Activated T-cell treated with anti-CD3 and anti-CD28 coated beads, Interleukin-2, amount 50 U/mL, for 24 hours (primary cell): ENCODE results near the gene FAM168A.

Source experiments
- DNase-seq: peaks from one replicate; pipeline ENCODE4 v3.0.0-alpha.2; 2020
- H3K27ac Mint-ChIP-seq: 2 replicates; pipeline ENCODE4 v1.8.0; 2020; ENCODE audit warnings: mild to moderate bottlenecking, mixed read lengths
- H3K27me3 Mint-ChIP-seq: 2 replicates; pipeline ENCODE4 v1.8.0; 2020; ENCODE audit warnings: mixed read lengths
- H3K36me3 Mint-ChIP-seq: 2 replicates; pipeline ENCODE4 v1.8.0; 2020; ENCODE audit warnings: low read depth, mixed read lengths
- H3K4me1 Mint-ChIP-seq: 2 replicates; pipeline ENCODE4 v1.8.0; 2020; ENCODE audit warnings: low read depth, mixed read lengths
- H3K4me3 Mint-ChIP-seq: 2 replicates; pipeline ENCODE4 v1.8.0; 2020; ENCODE audit warnings: mild to moderate bottlenecking, moderate library complexity, mixed read lengths
- H3K9me3 Mint-ChIP-seq: 2 replicates; pipeline ENCODE4 v1.8.0; 2020; ENCODE audit warnings: mixed read lengths

FAM168A gene

GRCh38 chr11:73365352-73366264, 232.3 kb downstream of the FAM168A start:
- H3K4me3 Mint-ChIP-seq = no peak overlapping the region
- H3K36me3 Mint-ChIP-seq = no peaks in the 10 kb centered on the region
- peaks cover 27% of the 10 kb centered on the region for H3K4me1 Mint-ChIP-seq
- H3K27me3 Mint-ChIP-seq = no peaks in the 10 kb centered on the region
- no peaks in the 10 kb centered on the region for H3K9me3 Mint-ChIP-seq
- no peak for DNase-seq
- H3K27ac Mint-ChIP-seq = peak overlapping the region; percentile 84

- Mint-ChIP-seq H3K9me3 (no peaks in the 10 kb centered on the region), H3K4me3 (no peak overlapping the region), H3K4me1 (peaks cover 26% of the 10 kb centered on the region), H3K36me3 (no peaks in the 10 kb centered on the region), H3K27ac (no peak overlapping the region), H3K27me3 (no peaks in the 10 kb centered on the region)
- DNase-seq = no peak
Observed at GRCh38 chr11:73363147-73363546, 234.8 kb downstream of the FAM168A start.

- H3K36me3 Mint-ChIP-seq = no peaks in the 10 kb centered on the region
- peaks cover 16% of the 10 kb centered on the region for H3K4me1 Mint-ChIP-seq
- no peaks in the 10 kb centered on the region for H3K9me3 Mint-ChIP-seq
- no peaks in the 10 kb centered on the region for H3K27me3 Mint-ChIP-seq
- no peak overlapping the region for H3K4me3 Mint-ChIP-seq
- no peak overlapping the region for H3K27ac Mint-ChIP-seq
- no peak for DNase-seq
Observed at GRCh38 chr11:73361953-73362776, 235.7 kb downstream of the FAM168A start.

- Mint-ChIP-seq H3K4me1 (peaks cover 4% of the 10 kb centered on the region), H3K9me3 (no peaks in the 10 kb centered on the region), H3K27me3 (no peaks in the 10 kb centered on the region), H3K36me3 (no peaks in the 10 kb centered on the region), H3K27ac (no peak overlapping the region), H3K4me3 (no peak overlapping the region)
- no peak for DNase-seq
Observed at GRCh38 chr11:73360743-73361369, 237.1 kb downstream of the FAM168A start.

GRCh38 chr11:73359930-73360742, 237.8 kb downstream of the FAM168A start:
- Mint-ChIP-seq H3K4me3 (no peak overlapping the region), H3K36me3 (no peaks in the 10 kb centered on the region), H3K27ac (no peak overlapping the region), H3K9me3 (no peaks in the 10 kb centered on the region), H3K27me3 (no peaks in the 10 kb centered on the region), H3K4me1 (no peaks in the 10 kb centered on the region)
- peak; percentile 49 for DNase-seq

GRCh38 chr11:73359341-73359740, 238.6 kb downstream of the FAM168A start:
- Mint-ChIP-seq H3K9me3 (no peaks in the 10 kb centered on the region), H3K36me3 (no peaks in the 10 kb centered on the region), H3K4me3 (no peak overlapping the region), H3K27ac (no peak overlapping the region), H3K27me3 (no peaks in the 10 kb centered on the region), H3K4me1 (no peaks in the 10 kb centered on the region)
- DNase-seq = no peak

DNA sequence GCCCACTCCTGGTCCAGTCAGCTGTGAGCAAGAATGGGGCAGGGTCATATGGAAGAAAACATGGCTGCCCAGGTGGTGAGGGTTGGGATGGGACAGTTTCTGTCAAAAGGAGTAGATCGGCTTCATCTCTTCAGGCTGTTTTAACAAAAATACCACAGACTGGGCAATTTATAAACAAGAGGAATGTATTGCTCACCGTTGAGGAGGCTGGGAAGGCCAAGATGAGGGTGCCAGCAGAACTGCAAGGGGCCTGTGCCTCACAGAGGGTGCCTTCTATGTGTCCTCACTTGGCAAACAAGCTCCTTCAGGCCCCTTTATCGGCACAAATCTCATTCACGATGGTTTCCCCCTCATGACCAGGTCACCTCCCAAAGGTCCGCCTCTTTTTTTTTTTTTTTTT, 239.8 kb downstream of the FAM168A start:
- no peak for DNase-seq
- H3K4me1 Mint-ChIP-seq = no peaks in the 10 kb centered on the region
- H3K4me3 Mint-ChIP-seq = no peak overlapping the region
- no peak overlapping the region for H3K27ac Mint-ChIP-seq
- no peaks in the 10 kb centered on the region for H3K9me3 Mint-ChIP-seq
- H3K36me3 Mint-ChIP-seq = no peaks in the 10 kb centered on the region
- H3K27me3 Mint-ChIP-seq = no peaks in the 10 kb centered on the region

GRCh38 chr11:73356979-73357860, 240.7 kb downstream of the FAM168A start:
- no peak overlapping the region for H3K4me3 Mint-ChIP-seq
- H3K4me1 Mint-ChIP-seq = no peaks in the 10 kb centered on the region
- H3K27ac Mint-ChIP-seq = no peak overlapping the region
- no peaks in the 10 kb centered on the region for H3K9me3 Mint-ChIP-seq
- no peaks in the 10 kb centered on the region for H3K27me3 Mint-ChIP-seq
- no peaks in the 10 kb centered on the region for H3K36me3 Mint-ChIP-seq
- no peak for DNase-seq

DNA sequence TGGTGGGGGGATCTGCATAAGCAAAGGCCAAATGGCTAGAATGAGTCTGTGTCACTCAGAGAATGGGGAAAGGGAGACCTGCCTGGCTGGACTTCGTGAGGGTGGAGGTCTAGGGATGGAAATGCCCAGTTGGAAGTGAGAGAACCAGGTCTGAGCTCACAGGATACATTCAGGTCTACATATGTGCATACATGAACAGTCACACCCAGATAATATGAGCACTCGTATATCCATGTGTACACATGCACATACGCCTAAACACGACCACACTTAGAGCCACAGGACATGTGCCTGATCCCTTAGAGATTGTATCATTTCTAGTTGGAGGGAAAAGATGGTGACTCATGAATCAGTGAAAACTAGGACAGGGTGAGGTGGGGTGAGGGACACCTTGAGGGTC, 242.8 kb downstream of the FAM168A start:
- H3K9me3 Mint-ChIP-seq = no peaks in the 10 kb centered on the region
- H3K36me3 Mint-ChIP-seq = no peaks in the 10 kb centered on the region
- peaks cover 2% of the 10 kb centered on the region for H3K4me1 Mint-ChIP-seq
- H3K4me3 Mint-ChIP-seq = no peak overlapping the region
- H3K27ac Mint-ChIP-seq = no peak overlapping the region
- no peaks in the 10 kb centered on the region for H3K27me3 Mint-ChIP-seq
- DNase-seq = no peak

GRCh38 chr11:73353422-73353821, 244.5 kb downstream of the FAM168A start:
- Mint-ChIP-seq H3K4me3 (no peak overlapping the region), H3K36me3 (no peaks in the 10 kb centered on the region), H3K27me3 (no peaks in the 10 kb centered on the region), H3K27ac (no peak overlapping the region), H3K4me1 (peaks cover 2% of the 10 kb centered on the region), H3K9me3 (no peaks in the 10 kb centered on the region)
- DNase-seq = no peak

GRCh38 chr11:73350908-73351636, 246.8 kb downstream of the FAM168A start:
- no peaks in the 10 kb centered on the region for H3K27me3 Mint-ChIP-seq
- no peak overlapping the region for H3K4me3 Mint-ChIP-seq
- peaks cover 2% of the 10 kb centered on the region for H3K4me1 Mint-ChIP-seq
- no peak overlapping the region for H3K27ac Mint-ChIP-seq
- no peaks in the 10 kb centered on the region for H3K36me3 Mint-ChIP-seq
- peak; percentile 60 for DNase-seq
- H3K9me3 Mint-ChIP-seq = no peaks in the 10 kb centered on the region
